Activated naive CD4-positive, alpha-beta T cell treated with anti-CD3 and anti-CD28 coated beads, Interleukin-2, amount 10 ng/mL, durations not matched to agents 7 days and 5 days (primary cell): Measurements from ENCODE around the gene G6PC2.

Source experiments
- CTCF ChIA-PET: fragments of 350-600 bp; sonication (Branson Sonifier 250); formaldehyde crosslinking; loops from one replicate; lab custom pipeline; 2021; ENCODE audit warnings: antibody characterized with exemption; lab: Charles Lee
- DNase-seq: peaks from one replicate; pipeline ENCODE4 v3.0.0-alpha.2; 2020
- H3K27ac Mint-ChIP-seq: one replicate; pipeline ENCODE4 v1.8.0; 2021; ENCODE audit warnings: mild to moderate bottlenecking, moderate library complexity, mixed read lengths
- H3K27me3 Mint-ChIP-seq: one replicate; pipeline ENCODE4 v1.8.0; 2021; ENCODE audit warnings: mild to moderate bottlenecking, mixed read lengths
- H3K36me3 Mint-ChIP-seq: one replicate; pipeline ENCODE4 v1.8.0; 2021; ENCODE audit warnings: mixed read lengths
- H3K4me1 Mint-ChIP-seq: one replicate; pipeline ENCODE4 v1.8.0; 2021; ENCODE audit warnings: mixed read lengths
- H3K4me3 Mint-ChIP-seq: one replicate; pipeline ENCODE4 v1.8.0; 2021; ENCODE audit warnings: mild to moderate bottlenecking, moderate library complexity, mixed read lengths
- H3K9me3 Mint-ChIP-seq: one replicate; pipeline ENCODE4 v1.8.0; 2021; ENCODE audit warnings: mixed read lengths

Gene G6PC2

GRCh38 chr2:168941297-168941696 lies 40.2 kb downstream of the G6PC2 start:
- CTCF ChIA-PET: interaction anchor here (0.9 kb wide), 1 partner anchor 168 kb away, joined by 3 read pairs; no protein-coding TSS in a partner anchor
- Mint-ChIP-seq H3K4me1 (no peaks in the 10 kb centered on the region), H3K27ac (no peak overlapping the region), H3K27me3 (peaks cover 7% of the 10 kb centered on the region), H3K9me3 (no peaks in the 10 kb centered on the region), H3K36me3 (no peaks in the 10 kb centered on the region), H3K4me3 (no peak overlapping the region)
- no peak for DNase-seq

- H3K36me3 Mint-ChIP-seq: no peaks in the 10 kb centered on the region
- DNase-seq: no peak
- no peak overlapping the region for H3K4me3 Mint-ChIP-seq
- CTCF ChIA-PET: interaction anchor here (0.9 to 1.2 kb wide), 2 partner anchors 9 to 20 kb away, joined by 3 to 5 read pairs; no protein-coding TSS in a partner anchor
- H3K27ac Mint-ChIP-seq: no peak overlapping the region
- peaks cover 7% of the 10 kb centered on the region for H3K4me1 Mint-ChIP-seq
- H3K27me3 Mint-ChIP-seq: peaks cover 7% of the 10 kb centered on the region
- no peaks in the 10 kb centered on the region for H3K9me3 Mint-ChIP-seq
These were observed 43.0 kb downstream of the G6PC2 start for GRCh38 chr2:168944065-168944464.

DNA sequence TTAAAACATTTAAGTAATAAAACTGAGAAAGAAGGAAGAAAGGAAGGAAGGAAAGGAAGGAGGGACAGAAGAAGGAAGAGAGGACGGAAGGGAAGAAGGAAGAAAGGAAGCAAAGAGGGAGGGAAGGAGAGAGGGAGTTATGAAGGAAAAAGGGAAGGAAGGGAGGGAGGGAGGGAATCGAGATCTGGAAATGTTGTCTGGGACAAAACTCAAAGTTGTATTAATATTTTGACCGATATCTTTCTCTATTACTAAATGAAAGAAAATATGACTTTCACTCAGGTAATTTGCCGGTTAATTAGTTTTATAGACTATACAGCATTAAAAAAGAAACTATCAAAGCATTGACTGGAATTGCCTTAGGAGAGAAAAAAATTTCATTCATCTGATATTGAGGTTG lies 44.4 kb downstream of the G6PC2 start:
- Mint-ChIP-seq H3K9me3 (no peaks in the 10 kb centered on the region), H3K4me1 (peaks cover 7% of the 10 kb centered on the region)
- CTCF ChIA-PET: interaction anchor here (0.5 kb wide), 1 partner anchor 23 kb away, joined by 3 read pairs; no protein-coding TSS in a partner anchor

GRCh38 chr2:168948621-168949212 lies 47.6 kb downstream of the G6PC2 start:
- Mint-ChIP-seq H3K27ac (no peak overlapping the region), H3K9me3 (peaks cover 3% of the 10 kb centered on the region), H3K4me1 (peaks cover 7% of the 10 kb centered on the region), H3K27me3 (peaks cover 13% of the 10 kb centered on the region), H3K36me3 (peaks cover 2% of the 10 kb centered on the region), H3K4me3 (no peak overlapping the region)
- CTCF ChIA-PET: interaction anchor here (1.0 to 2.7 kb wide), 8 partner anchors 8 to 193 kb away, joined by 3 to 8 read pairs (median 5); no protein-coding TSS in a partner anchor
- no peak for DNase-seq

More for the DNA sequence above, 44.4 kb downstream of the G6PC2 start:
- no peak overlapping the region for H3K27ac Mint-ChIP-seq
- H3K27me3 Mint-ChIP-seq: peaks cover 7% of the 10 kb centered on the region
- DNase-seq: no peak
- H3K4me3 Mint-ChIP-seq: no peak overlapping the region
- no peaks in the 10 kb centered on the region for H3K36me3 Mint-ChIP-seq

GRCh38 chr2:168949324-168949723 lies 48.2 kb downstream of the G6PC2 start:
- Mint-ChIP-seq H3K36me3 (peaks cover 2% of the 10 kb centered on the region), H3K4me3 (no peak overlapping the region), H3K27me3 (peaks cover 8% of the 10 kb centered on the region), H3K9me3 (peaks cover 3% of the 10 kb centered on the region), H3K4me1 (peaks cover 7% of the 10 kb centered on the region), H3K27ac (no peak overlapping the region)
- no peak for DNase-seq
- CTCF ChIA-PET: interaction anchor here (1.0 to 2.7 kb wide), 10 partner anchors 9 to 193 kb away, joined by 3 to 8 read pairs (median 5); no protein-coding TSS in a partner anchor

GRCh38 chr2:168951871-168952270 lies 50.8 kb downstream of the G6PC2 start:
- H3K27me3 Mint-ChIP-seq: peaks cover 22% of the 10 kb centered on the region
- no peak overlapping the region for H3K27ac Mint-ChIP-seq
- H3K36me3 Mint-ChIP-seq: peaks cover 2% of the 10 kb centered on the region
- no peak overlapping the region for H3K4me3 Mint-ChIP-seq
- CTCF ChIA-PET: no interaction called here
- H3K9me3 Mint-ChIP-seq: peaks cover 3% of the 10 kb centered on the region
- DNase-seq: no peak
- peaks cover 7% of the 10 kb centered on the region for H3K4me1 Mint-ChIP-seq

GRCh38 chr2:168952424-168952823 lies 51.3 kb downstream of the G6PC2 start:
- no peak for DNase-seq
- H3K9me3 Mint-ChIP-seq: peaks cover 3% of the 10 kb centered on the region
- peaks cover 23% of the 10 kb centered on the region for H3K27me3 Mint-ChIP-seq
- CTCF ChIA-PET: no interaction called here
- no peak overlapping the region for H3K4me3 Mint-ChIP-seq
- no peak overlapping the region for H3K27ac Mint-ChIP-seq
- H3K4me1 Mint-ChIP-seq: peaks cover 7% of the 10 kb centered on the region
- H3K36me3 Mint-ChIP-seq: peaks cover 2% of the 10 kb centered on the region

GRCh38 chr2:168954256-168954655 lies 53.2 kb downstream of the G6PC2 start:
- H3K27me3 Mint-ChIP-seq: peaks cover 23% of the 10 kb centered on the region
- CTCF ChIA-PET: no interaction called here
- H3K4me1 Mint-ChIP-seq: no peaks in the 10 kb centered on the region
- H3K36me3 Mint-ChIP-seq: peaks cover 2% of the 10 kb centered on the region
- no peak overlapping the region for H3K4me3 Mint-ChIP-seq
- no peak for DNase-seq
- no peak overlapping the region for H3K27ac Mint-ChIP-seq
- H3K9me3 Mint-ChIP-seq: peaks cover 3% of the 10 kb centered on the region

DNA sequence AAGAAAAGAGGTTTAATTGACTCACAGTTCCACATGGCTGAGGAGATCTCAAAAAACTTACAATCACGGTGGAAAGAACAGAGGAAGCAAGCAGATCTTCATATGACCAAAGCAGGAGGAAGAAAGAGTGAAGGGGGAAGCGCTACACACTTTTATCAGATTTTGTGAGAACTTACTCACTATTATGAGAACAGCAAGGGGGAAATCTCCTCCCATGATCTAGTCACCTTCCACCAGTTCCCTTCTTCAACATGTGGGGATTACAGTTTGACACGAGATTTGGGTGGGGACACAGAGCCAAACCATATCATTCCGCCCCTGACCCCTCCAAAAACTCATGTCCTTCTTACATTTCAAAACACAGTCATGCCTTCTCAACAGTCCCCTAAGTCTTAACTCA lies 54.2 kb downstream of the G6PC2 start:
- Mint-ChIP-seq H3K36me3 (peaks cover 2% of the 10 kb centered on the region), H3K4me1 (no peaks in the 10 kb centered on the region), H3K27ac (no peak overlapping the region), H3K9me3 (peaks cover 3% of the 10 kb centered on the region), H3K4me3 (no peak overlapping the region), H3K27me3 (peaks cover 23% of the 10 kb centered on the region)
- CTCF ChIA-PET: no interaction called here
- no peak for DNase-seq

DNA sequence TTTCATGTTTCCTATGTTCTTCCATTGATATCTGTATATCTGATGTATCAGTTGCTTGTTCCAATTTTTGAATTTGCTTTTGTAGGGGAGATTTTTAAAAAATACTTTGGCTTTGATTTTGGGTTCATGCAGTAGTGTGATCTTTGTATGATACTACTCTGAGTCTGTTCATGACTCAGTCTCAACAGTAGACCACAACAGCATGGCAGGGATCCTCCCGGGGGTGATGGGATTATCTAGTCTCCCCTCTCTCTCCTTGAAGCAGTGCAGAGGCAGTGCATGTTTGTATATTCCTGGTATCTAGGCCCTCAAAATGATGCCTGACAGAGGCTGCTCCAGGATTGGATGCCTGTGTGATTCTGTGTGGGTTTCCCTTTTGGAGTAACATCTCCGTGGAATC lies 55.3 kb downstream of the G6PC2 start:
- CTCF ChIA-PET: interaction anchor here (1.6 to 3.5 kb wide), 2 partner anchors 10 to 185 kb away, joined by 5 to 23 read pairs; no protein-coding TSS in a partner anchor
- Mint-ChIP-seq H3K4me3 (no peak overlapping the region), H3K9me3 (peaks cover 3% of the 10 kb centered on the region)

More for the DNA sequence above, 55.3 kb downstream of the G6PC2 start:
- Mint-ChIP-seq H3K36me3 (peaks cover 2% of the 10 kb centered on the region), H3K4me1 (peaks cover under 1% of the 10 kb centered on the region), H3K27me3 (peaks cover 23% of the 10 kb centered on the region), H3K27ac (no peak overlapping the region)
- no peak for DNase-seq
